Activated CD4-positive, alpha-beta T cell treated with anti-CD3 and anti-CD28 coated beads, Interleukin-2, amount 50 U/mL, for 16 hours (primary cell): ENCODE results near the gene AGPAT1.

Experiments used
- DNase-seq: peaks from one replicate; pipeline ENCODE4 v3.0.0-alpha.2; 2020

AGPAT1 gene

GRCh38 chr6:32167761-32168262, 8.1 kb downstream of the AGPAT1 start:
- no peak for DNase-seq

DNA sequence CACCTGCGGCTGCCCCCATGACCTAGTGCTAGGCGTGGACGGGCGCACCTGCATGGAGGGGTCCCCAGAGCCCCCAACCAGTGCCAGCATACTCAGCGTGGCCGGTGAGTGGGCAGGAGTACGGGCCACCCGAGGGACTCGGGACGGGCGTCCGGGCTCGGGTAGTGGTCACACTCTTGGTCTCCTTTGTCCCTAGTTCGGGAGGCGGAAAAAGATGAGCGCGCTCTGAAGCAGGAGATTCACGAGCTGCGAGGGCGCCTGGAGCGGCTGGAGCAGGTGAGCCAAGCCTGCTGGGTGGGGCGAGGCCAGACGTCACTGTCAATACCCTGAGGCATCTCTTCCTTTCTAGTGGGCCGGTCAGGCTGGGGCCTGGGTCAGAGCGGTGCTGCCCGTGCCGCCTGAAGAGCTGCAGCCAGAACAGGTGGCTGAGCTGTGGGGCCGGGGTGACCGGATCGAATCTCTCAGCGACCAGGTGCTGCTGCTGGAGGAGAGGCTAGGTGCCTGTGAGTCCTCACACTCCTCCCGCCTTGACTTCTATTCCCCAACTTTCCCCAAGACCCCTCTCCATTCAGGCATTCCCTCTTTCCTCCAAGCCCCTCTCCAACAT, 8.6 kb downstream of the AGPAT1 start:
- DNase-seq, result no peak

DNA sequence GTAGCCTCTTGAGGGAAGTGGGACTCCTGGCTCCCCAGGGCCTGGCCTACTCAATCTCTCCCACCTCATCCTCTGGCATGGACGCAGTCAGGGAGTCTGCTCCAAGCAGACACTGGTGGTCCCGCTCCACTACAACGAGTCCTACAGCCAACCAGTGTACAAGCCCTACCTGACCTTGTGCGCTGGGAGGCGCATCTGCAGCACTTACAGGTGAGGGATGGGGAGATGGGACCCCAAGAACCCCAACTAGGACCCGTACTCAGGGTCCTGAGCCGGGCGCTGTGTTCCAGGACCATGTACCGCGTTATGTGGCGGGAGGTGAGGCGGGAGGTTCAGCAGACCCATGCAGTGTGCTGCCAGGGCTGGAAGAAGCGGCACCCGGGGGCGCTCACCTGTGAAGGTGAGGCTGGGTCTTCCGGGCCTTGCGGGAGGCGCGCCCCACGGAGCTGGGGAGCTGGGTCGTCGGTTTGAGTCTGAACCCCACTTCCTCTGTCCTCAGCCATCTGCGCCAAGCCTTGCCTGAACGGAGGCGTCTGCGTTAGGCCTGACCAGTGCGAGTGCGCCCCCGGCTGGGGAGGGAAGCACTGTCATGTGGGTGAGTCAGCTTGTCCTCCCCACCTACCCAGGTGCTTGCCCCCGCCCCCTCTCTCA, 9.3 kb downstream of the AGPAT1 start:
- no peak for DNase-seq

GRCh38 chr6:32164295-32164694, 11.6 kb downstream of the AGPAT1 start, which contains the start of gene EGFL8:
Gene EGFL8, plus strand, starts transcription at chr6:32164595. Its CDS starts 1,571 bp downstream, at chr6:32166166.
- no peak for DNase-seq

GRCh38 chr6:32163559-32164258, 12.2 kb downstream of the AGPAT1 start:
- no peak for DNase-seq

DNA sequence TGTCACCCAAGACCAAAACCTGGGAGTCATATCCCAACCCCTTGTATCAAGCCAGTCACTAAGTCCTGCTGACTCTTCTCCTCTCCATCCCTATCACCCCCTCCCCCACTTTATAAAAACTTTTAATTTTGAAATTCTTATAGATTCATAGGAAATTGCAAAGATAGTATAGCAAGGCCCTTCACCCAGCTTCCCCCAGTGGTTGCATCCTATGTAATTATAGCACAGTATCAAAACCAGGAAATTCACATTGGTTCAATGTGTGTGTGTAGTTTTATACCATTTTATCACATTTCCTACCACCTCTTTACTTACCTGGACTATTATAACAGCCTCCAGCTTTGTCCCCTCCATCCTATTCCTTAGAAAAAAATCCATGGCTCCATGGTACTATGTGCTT, 17.8 kb downstream of the AGPAT1 start:
- DNase-seq, result no peak

- DNase-seq, result no peak
These were observed 19.0 kb downstream of the AGPAT1 start for GRCh38 chr6:32156891-32157290.

- peak; percentile 62 for DNase-seq
These were observed 21.2 kb downstream of the AGPAT1 start for GRCh38 chr6:32154514-32155161.

GRCh38 chr6:32153564-32154513, 22.0 kb downstream of the AGPAT1 start, which contains the start of gene PPT2:
Gene PPT2, plus strand, starts transcription at chr6:32154141. Its CDS starts 454 bp downstream, at chr6:32154595.
- peak; percentile 67 for DNase-seq

DNA sequence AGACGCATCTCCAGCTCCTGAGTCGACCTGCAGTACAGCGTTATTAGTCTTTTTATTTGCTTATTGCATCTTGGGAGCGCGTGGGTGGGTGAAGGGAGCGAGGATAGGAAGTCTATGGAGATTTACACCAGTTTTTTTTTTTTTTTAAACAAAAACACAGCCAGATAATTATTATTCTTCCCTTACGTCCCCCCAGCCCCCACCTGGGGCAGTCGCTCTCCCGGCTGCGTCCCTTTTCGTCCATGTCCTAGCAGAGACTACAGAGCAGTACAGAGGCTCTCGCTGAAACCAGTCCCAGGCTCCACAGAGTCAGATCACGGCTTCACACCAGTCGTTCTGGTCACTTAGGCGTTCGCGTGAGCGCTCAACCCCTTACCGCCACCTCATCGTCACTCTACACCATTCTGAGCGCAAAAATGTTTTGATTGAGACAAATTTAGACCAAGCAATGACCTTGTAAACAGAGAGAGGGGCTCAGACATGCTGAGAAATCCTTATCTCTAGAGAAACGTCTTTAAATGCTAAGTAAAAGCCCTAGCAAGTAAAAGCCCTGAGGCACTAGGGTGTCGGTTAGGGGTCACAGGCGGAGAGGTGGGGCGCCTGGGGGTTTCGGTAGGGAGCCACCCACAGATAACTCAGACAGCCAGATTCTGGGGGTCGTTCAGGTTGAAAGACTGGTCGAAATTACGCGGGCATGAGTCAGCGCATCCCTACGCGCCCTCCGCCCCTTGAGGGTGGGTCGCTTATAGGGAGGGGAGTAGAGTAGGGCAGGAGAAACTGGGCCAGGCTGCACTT, 22.9 kb downstream of the AGPAT1 start:
- DNase-seq, result no peak

GRCh38 chr6:32151863-32152768, 23.8 kb downstream of the AGPAT1 start, which contains the start of gene PRRT1:
Gene PRRT1, minus strand, starts transcription at chr6:32151939. Its CDS starts 112 bp downstream, at chr6:32151827.
- no peak for DNase-seq

- DNase-seq, result no peak
These were observed 24.6 kb downstream of the AGPAT1 start for GRCh38 chr6:32151181-32151862.

DNA sequence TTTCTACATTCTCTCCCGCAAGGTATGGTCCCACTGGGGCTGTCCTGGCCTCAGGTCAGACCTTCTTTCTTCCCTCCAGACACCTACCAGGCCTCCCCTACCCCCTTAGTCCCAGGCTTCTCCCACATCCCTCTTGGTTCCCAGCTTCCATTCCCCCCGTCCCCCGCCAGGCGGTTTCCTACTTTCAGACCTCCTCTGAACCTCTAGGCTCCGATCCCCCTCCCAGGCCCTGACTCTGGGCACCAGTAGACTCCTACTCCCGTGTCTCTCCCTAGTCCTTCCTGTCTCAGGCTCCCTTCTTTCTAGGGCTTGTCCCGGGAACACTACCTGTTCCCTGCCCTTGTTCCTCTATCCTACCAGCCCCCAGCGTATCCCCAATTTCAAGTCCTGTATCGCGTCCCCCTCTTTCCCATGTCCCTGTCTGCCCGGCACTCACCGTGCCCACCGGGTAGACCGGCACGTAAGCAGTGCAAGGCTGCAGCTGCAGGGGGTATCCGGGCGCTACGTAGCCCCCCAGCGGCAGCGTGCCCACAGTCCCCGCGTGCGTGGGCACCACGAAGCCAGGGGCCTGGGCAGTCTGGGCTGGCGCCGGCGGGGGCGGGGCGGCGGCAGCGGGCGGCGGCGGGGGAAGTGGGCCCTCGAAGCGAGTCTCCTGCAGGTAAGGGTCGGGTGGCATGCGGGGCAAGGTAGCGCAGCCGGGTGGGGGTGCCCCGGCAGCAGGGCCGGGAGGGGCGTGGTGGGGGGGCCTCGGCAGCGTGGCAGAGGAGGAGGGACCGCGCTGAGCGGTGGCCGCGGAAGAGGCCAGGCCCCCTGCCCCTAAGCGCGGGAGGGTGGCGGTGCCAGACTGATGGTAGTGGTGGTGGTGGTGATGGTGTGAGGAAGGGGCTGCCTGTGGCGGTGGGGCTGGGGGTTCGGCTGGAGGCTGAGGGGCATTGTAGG, 25.7 kb downstream of the AGPAT1 start:
- DNase-seq, result no peak

DNA sequence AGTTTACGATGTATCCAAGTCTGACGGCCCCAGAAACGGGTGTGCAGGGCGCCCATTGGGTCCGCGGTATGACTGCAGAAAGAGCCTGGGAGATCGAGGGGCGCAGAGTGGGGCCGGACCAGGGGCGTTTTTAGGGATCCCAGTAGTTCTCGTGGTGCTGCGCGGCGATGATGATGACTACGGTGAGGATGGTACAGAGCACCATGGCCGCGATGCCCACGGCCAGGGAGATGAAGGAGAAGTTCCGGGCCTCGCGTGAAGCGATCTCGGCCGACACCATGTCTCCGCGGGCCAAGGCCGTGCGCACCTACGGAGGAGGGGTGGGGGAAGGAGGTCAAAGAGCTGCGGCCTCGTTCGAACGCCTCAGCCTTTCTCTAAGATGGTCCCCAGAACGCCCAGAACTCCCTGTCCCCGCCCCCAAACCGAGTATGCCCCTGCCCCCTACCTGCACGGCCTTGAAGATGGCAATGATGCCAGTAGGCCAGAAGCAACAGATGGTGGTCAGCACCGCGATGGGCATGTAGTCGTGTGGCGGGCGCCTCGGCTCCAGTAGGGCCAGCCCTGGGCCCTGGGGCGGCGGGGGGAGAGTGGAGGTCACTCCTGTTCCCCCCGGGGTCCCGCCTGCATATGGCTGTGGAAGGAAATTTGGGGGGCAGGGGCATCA, 26.7 kb downstream of the AGPAT1 start:
- no peak for DNase-seq

DNA sequence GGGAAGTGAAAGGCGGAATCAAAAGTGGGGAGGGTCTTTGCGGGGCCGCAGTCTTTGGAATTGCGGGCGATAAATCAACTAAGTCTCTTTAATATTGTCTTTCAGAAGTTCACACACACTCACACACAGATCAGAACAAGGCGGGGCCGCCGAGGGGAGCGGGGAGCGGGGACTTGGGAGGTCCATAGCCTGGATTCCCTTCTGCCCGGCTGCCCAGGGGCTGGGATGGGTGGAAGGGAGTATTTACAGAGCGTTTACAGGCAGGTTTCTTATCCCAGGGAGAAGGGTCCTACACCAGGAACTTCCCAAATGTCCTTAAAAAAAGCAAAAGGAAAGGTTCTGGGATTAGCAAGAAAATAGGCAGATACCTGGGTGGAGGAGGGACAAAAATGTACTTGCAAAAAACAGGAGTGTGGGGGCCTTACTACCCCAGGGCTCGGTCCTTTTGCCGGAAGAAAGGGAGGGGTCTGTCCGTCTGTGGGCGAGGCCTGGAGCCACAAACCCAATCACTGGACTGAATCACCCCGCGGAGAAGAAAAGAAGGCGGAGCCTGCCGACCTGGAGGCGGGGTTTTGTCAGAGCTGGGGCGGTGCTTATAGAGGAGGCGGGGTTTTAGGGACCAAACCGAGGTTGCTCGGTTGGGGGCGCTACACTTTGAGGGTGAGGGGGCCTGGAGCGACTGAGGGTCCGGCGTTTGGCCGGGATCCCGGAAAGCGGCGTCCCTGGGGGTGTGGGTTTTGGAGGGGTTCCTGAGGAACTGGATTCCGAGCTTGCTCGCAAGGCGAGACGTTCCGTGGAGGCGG, 27.4 kb downstream of the AGPAT1 start:
- peak; percentile 30 for DNase-seq

DNA sequence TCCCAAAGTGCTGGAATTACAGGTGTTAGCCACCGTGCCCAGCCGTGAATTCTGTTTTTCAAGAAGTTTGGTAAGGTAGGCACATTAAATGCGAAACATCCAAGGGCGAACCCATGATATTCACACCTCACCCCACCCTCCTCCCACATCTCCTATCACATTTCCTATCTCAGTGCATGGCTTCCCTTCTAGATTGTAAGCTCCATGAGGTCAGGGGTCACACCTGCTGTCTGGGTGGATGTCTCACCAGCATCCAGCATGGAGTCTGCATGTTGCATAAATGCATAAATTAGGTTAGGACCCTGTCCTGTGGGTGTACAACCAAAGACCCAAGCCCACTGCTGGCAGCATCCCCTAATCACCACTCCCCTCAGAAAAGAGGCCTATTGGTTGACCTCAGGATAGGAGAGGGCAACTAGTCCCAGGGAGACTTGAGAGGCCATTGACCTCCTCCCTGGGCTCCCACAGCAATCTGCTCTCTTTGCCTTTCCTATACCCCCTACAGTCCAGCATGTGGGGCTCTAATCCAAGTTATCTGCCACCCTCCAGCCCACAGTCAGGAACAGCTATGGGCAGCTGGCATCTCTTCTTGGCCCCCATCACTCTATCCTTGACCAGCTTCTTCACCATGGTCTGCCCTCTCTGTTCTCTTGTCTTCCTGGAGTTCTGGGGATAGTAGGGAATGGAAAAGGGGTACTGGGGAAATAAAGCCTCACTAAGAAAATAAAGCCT, 28.3 kb downstream of the AGPAT1 start:
- DNase-seq, result no peak
